NCI-H774 (cell line): Measurements from ENCODE around the gene NPAP1.
"Not testable (repeated sequence)": the region's sequence is repeated elsewhere in the genome, so short reads cannot be mapped to it uniquely, and the experiment has no call there.

Source experiments
- DNase-seq: peaks from one replicate; lab custom pipeline; 2025; lab: John Stamatoyannopoulos, UW

Gene NPAP1, protein sequence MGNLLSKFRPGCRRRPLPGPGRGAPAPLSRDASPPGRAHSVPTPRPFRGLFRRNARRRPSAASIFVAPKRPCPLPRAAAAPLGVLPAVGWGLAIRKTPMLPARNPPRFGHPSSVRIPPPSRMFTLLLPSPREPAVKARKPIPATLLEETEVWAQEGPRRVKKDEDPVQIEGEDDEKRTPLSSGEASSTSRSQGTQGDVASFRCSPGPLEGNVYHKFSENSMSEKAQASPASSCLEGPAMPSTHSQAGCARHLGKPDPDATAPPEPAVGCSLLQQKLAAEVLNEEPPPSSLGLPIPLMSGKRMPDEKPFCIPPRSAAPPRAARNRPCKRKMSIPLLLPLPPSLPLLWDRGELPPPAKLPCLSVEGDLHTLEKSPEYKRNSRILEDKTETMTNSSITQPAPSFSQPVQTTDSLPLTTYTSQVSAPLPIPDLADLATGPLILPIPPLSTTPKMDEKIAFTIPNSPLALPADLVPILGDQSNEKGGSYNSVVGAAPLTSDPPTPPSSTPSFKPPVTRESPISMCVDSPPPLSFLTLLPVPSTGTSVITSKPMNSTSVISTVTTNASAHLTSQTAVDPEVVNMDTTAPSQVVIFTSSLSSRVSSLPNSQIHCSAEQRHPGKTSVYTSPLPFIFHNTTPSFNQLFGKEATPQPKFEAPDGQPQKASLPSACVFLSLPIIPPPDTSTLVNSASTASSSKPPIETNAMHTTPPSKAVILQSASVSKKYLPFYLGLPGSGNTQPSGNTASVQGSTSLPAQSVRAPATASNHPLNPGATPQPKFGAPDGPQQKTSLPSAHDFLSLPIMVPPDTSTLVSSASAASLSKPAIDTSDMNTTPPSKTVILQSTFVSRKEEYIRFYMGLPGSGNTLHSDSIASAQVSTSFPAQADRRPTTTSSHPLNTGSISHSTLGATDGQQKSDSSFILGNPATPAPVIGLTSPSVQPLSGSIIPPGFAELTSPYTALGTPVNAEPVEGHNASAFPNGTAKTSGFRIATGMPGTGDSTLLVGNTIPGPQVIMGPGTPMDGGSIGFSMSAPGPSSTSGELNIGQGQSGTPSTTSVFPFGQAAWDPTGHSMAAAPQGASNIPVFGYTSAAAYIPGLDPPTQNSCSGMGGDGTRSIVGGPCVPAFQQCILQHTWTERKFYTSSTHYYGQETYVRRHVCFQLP

DNA sequence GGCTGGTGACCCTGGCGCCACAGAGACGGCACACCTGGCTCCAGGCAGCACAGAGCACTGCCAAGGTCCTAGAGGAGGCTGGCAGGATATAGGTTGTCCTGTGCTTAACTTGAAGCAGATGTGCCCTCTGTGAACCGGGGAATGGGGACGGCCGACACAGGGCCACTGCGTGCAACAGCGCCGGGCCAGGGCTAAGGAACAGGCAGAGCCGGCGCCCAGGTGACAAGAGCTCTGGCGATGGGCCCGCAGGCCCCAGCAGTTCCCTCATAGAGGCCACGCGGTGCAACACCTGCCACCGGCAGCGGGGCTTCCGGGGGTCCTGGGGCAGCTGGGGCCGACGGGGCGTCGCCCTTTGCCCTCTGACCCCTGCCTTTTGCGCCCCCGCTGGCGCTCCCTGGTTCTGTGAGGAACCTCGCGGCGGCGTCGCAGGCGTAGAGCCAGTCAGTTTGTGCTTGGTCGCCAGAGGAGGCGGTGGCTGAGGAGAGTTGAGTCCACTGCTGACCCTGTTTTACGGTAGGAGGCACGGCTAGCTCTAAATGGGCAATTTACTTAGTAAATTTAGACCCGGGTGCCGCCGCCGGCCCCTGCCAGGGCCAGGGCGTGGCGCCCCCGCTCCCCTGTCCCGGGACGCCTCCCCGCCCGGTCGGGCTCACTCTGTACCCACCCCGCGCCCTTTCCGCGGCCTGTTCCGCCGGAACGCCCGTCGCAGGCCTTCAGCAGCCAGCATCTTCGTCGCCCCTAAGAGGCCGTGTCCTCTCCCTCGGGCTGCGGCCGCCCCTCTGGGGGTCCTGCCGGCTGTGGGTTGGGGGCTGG is at the start of gene NPAP1:
NPAP1 (plus strand) TSS at position 444 of the 813 bp plus-strand sequence; CDS start at position 537, 93 bp downstream.
- no peak for DNase-seq

DNA sequence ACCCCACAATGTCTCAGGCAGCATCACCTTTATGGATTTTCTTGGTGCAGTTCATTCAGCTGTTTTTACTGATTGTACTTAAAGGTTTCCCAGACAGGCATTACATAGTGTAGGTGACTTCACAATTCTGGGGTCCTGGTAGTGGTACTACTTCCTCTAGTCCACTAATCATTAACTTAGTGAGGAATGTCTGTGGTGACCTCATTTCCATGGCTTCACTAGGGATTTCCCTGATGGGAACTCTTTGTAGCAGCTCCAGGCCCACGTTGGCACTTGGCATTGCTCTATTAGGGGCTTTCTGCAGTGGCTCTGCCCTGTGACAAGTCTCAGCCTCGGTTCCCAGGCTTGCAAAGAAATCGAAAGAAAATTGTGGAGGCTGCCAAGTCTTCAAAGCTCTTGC is 48.1 kb upstream of the NPAP1 start:
- no peak for DNase-seq

DNA sequence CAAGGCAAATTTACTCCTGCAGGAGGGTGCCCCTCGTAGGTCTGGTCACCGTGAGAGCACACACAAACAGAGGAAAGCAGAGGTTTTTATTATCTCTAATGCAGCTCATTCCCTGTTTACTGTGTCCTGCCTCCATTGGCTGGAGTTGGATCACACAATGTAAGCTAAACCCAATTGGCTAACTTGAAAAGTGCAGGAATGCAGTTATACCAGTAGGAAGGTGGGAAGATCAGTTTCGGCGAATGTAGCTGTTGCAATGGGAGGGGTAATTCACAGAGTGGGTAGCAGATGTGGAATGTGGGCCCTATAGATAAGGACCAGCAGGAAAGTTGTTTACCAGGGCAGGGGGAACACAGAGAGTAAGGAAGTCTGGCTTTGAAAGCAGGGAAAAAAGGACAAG is 42.5 kb upstream of the NPAP1 start:
- no peak for DNase-seq

DNA sequence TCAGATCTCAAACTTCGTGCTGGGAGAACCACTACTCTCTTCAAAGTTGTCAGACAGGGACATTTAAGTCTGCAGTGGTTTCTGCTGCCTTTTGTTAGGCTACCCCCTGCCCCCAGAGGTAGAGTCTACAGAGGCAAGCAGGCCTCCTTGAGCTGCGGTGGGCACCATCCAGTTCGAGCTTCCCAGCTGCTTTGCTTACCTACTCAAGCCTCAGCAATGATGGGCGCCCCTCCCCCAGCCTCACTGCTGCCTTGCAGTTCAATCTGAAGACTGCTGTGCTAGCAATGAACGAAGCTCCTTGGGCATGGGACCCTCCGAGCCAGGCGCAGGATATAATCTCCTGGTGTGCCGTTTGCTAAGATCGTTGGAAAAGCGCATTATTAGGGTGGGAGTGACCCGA is 36.2 kb upstream of the NPAP1 start:
- not testable (repeated sequence) for DNase-seq

DNA sequence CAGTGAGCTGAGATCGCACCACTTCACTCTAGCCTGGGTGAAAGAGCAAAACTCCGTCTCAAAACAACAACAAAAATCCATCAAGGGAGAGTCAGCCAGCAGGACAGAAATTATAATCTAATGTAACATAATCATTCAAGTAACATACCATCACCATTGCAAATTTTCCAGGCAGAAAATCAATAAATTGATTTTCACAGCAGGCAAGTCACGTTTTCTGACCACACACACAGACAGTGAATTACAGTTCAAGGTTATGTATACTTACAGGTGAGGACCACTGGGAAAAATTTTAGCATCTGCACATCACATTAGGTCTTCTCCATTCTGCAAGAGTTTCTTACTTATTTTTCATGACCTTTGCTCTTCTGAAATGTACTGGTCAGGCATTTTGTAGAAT is 29.9 kb upstream of the NPAP1 start:
- no peak for DNase-seq

DNA sequence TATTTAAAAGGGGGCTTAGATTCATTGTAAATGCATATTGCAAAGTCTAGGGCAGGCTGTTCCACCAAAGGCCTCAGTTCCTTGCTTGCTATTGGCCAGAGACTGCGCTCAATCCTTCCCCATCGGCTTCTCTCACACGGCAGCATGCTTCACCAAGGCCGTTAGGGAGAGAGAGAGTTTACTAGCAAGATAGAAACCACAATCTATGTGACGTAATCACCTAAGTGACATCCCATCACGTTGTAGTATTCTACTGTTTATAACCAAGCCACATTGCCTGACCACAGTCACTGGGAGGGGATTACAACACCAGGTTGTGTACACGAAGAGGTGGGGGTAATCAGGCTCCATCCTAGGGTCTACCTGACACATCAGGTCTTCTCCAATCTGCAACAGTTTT is 16.0 kb upstream of the NPAP1 start:
- no peak for DNase-seq

DNA sequence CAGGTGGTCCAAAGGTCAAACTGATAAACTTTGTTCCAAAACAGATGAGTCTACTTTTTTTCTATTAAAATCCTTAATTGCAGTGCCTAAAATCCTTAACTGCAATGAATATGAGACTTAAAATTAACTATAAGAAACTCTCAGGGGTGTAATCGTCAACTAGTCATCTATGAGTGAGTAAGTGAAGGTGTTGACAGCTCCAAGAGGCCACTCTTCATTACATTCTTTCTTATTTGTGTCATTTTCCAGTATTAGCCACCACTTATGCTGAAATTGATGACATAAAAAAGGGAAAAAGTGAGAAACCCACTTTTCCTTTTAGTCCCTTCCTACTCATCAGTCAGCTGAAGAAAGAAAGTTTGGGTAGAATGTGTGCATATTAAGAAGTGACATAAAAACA is 12.6 kb upstream of the NPAP1 start:
- no peak for DNase-seq

DNA sequence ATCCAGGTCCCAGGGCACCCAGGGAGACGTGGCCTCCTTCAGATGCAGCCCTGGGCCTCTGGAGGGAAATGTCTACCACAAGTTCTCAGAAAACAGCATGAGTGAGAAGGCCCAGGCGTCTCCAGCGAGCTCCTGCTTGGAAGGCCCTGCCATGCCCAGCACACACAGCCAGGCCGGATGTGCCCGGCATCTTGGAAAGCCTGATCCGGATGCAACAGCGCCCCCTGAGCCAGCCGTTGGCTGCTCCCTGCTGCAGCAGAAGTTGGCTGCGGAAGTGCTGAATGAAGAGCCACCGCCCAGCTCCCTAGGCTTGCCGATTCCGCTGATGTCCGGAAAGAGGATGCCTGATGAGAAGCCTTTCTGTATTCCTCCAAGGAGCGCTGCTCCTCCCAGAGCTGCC is 856 bp downstream of the NPAP1 start:
- no peak for DNase-seq

DNA sequence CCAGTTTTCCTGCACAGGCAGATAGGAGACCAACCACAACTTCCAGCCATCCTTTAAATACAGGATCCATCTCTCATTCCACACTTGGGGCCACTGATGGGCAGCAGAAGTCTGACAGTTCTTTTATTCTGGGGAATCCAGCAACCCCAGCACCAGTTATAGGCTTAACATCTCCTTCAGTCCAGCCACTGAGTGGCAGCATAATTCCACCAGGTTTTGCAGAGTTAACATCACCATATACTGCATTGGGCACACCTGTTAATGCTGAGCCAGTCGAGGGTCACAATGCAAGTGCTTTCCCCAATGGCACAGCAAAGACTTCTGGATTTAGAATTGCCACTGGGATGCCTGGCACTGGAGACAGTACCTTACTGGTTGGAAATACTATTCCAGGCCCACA is 2.9 kb downstream of the NPAP1 start:
- DNase-seq = no peak

DNA sequence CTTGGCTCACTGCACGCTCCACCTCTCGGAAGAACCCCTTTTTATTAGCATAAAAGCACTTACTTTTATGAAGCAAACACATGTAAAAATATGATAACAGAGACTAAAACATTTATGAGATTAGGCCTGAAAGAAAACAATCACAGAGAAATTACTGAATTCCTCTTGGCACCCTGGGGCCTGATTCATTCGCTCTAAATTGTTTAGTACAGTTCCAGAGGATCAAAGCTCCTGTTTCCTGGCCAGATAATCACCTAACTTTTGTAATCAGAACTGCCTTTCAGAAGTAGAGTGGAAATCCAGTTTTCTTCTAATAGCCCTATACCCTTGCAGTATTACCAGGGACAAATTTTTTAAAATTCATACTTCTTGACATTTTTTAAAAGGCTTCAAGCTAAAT is 6.4 kb downstream of the NPAP1 start:
- DNase-seq = no peak

DNA sequence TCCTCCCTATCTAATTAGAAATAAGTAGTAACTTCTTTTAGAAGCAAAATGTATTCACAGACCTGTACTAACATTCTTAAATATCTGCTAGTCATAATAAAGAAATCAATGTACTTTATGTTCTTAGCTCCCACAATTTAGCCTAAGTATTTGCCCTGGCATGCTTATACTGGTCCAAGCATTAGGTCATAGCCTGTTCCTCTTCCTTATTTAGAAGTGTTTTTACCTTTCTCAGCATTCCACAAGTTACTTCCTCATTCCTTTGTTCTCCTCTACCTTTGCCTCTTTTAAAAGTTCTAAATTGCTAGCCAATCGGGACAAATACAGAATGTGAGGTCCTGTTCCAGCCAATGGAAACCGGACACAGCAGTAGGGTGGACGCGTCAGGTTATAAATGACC is 7.3 kb downstream of the NPAP1 start:
- not testable (repeated sequence) for DNase-seq

DNA sequence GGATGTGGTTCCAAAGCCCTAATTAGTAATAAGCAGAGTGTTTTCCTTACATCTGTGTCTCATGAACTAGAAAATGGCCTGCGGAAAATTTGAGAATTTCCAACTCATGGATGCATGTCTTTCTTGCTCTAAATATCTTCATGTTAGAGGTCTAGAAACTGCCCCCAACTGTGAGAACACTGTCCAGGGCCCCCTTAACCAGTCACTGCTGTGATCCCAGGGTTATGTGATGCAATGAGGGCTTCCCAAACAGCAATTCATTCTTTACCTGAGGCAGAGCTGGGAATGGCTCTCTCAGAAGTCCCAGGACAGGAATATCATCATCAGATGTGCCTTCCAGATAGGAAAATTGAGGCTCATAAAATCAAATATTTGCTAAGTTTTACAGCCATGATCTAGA is 8.2 kb downstream of the NPAP1 start:
- DNase-seq = no peak

DNA sequence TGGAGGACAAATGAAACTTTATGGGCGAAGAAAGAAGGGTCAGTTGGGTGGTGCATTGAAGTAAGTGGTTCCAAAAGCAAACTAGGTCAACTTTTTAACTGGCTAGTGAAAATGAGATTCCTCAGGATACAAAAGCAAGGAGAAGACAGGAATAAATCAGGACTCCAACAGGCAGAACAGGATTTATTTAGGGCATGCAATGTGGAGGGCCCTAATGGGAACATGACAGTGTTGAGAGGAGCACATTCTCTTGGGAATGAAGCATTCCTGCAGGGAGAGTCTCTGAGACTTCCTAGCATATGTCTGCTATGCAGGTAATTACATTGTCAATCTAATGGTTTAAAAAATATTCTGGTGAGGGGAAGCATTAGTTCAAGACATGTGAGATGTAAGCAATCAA is 8.7 kb downstream of the NPAP1 start:
- no peak for DNase-seq

DNA sequence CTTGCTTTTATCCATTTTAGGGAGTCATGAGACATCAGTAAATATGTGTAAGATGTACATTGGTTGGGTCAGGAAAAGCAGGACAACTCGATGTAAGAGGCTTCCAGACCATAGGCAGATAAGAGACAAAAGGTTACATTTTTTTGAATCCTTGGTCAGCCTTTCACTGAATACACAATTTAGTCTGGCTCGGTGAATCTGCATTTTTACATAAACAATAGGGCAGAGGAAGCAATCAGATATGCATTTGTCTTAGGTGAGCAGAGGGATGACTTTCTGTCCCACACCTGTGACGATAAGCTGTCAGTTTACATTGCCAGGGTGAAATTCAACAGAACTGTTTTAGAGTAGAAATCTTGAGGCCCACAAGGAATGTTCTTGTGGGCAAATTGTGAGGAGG is 20.6 kb downstream of the NPAP1 start:
- no peak for DNase-seq

DNA sequence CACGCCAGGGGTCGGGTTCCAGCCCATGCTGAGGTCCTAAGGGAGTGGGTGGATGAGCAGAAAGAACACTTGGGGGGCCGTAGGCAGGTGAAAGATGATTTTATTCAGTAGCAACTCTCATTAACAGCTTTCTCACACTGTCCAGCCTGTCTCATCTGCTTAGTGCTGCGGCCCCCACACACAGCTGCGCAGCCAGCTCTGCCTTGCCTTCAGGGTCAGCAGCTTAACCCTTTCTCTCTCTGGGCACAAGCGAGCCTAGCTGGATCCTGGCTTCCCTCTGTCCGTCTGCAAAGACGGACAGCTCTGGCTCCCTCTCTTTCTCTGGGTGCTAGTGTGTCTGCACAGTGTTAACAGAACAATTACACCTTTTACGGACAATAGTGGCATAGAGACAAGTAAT is 21.3 kb downstream of the NPAP1 start:
- no peak for DNase-seq

DNA sequence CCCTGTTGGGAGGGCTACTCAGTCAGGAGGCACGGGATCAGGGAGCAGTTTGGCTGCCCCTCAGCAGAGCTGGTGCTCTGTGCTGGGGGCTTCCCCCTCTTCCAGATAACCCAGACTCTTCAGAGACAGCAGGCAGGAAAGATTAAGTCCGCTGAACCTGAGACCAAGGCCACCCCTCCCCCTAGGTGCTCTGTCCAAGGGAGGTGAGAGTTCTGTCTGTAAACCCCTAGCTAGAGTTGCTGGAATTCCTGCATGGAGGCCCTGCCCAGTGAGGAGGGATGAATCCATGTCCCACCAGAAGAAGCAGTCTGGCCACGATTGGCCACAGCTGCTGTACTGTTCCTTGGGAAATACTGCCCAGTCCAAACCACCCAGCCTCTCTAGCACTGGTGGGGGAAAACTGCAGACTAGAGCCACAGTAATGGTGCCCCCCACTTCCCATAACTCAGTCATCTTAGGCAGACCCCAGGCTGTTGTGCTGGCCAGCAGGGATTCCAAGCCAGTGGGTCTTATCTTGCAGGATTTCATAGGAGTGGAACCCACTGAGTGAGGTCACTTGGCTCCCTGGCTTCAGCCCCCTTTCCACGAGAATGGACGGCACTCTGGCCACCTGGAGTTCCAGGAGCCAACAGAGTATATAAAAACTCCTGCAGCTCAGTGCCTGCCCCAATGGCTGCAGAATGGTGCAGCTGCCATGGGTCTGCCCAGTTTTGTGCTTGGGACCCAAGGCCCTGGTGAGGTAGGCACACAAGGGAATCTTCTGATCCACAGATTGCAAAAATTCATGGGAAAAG is 42.9 kb downstream of the NPAP1 start:
- no peak for DNase-seq

DNA sequence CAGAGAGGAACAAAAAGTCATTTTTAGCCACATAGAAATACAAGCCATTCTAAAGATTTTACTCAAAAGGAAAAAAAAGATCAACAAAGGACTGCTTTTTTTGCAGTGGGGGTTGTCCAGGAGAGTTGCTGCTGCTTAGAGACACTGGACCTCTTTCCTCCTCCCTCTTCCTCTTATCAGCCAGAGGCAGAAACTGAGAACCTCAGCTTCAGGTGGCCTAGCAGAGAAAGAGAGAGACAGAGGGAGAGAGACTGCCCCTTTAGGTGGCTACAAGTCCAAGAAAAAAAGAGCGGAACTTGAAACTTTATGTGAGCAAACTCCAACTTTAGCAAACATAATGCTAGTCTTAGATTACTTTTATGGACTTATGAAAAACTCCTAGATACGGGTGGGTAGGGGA is 54.2 kb downstream of the NPAP1 start:
- no peak for DNase-seq
